Right hindlimb (tissue), 1 donor: ENCODE measurements around the gene ACOT8.
"Not testable (repeated sequence)": the region's sequence is repeated elsewhere in the genome, so short reads cannot be mapped to it uniquely, and the experiment has no call there.

Experiments
- DNase-seq: peaks from one replicate; pipeline ENCODE4 v3.0.0-alpha.2; 2018

The ACOT8 gene

DNA sequence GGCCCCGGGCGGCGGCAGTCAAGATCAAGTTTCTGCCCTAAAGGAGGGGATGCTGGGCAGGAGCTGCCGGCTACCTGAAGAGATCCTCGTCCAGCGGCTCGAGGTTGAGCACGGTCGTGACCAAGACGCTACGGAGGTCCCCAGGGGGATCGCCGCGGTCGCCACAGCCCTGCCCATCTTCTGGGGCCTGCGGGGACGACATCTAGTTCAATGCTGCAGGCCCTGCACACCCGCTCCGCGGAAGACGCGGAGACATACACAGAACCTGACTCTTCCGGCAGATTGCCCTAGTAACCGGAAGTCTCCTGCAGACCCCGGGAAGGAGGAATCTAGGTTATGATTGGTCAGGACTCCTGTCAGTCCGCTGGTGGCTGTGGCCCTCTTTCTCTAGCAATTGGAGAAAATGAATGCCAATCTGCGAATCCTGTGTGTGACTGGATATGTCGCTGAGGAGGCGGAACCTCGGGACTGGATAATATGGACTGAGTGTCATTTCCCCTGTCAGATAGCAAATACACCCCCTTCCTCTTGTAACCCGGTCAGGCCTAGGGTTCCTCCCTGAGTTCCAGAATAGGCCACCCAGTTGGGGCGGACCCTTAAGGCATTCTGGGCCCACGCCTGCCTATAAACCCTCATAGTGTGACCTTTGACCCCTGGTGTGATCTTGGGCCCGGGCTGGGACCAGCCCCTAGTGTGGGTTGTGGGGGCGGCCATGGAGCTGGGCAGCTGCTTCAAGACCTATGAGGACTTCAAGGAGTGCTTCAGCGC lies at the start of gene ACOT8, which contains the start of gene ZSWIM3:
Gene ACOT8 (minus strand): TSS at position 279 of the 768 bp plus-strand sequence. CDS start 77 bp downstream, at position 202.
Gene ZSWIM3 (plus strand): TSS at position 501 of the 768 bp plus-strand sequence. CDS start 212 bp downstream, at position 713.
- DNase-seq = peak; percentile 98

DNA sequence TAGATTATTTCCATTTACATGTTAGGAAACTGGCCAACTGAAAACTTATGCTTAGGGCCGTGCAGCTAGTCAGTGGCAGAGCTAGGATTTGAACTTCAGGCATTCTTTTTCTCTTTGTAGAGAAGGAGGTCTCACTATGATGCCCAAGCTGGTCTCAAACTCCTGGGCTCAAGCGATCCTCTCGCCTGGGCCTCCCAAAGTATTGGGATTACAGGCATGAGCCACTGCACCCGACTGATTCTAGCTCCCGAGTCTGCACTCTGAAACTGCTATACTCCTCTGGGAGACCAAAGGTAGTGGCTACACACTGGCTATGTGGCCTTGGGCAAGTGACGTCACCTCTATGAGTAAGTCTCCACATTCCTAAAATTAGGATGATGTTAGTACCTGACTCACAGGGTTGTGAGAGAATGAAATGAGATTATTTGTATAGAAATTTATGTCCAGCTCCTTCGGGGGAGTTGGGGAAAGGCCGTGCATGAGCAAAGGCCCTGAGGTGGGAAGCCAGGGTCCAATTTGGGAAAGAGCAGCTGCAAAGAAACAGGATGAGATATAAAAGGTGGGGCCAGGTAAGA lies 48.4 kb upstream of the ACOT8 start:
- no peak for DNase-seq

DNA sequence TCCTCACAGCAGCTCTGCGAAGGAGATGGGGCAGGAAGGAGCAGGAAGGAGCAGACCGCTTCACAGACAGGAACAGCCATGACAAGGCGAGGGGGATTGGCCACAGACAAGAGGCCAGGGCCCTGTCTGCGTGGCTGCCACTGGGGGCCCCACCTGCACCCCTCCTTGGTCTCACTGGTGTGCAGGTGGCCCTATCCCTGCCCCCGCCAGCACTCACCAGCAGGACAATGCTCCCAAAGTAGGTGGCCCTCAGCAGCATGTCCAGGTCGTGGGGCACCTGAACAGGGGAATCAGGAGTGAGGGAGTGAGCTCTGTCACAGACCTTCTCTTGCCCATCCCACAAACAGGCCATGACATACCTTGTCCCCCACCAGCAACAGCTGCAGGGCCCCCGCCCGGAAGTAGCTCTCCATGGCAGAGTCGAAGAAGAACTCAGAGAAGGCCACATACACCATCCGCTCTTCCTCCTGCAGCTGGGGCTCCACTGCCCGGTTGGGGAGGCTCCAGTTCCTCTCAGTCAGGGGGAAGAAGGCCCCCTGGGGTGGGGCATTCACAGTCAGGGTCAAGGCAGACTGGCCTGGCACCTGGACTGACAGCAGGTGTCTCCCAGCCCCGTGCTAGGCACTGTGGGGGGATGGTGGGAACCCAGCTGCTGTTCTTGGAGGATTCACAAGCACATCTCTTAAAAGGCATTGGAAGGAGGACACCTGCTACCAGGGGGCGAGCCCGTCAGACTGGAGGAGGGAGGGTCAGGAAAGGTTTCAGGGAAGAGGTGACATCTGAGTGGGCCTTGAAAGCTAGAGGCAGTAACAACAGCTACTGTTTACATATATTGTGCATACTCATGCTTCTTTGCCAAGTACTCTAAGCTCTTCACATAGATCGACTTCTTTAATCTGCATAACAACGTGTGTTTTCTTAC lies 47.7 kb upstream of the ACOT8 start:
- no peak for DNase-seq

DNA sequence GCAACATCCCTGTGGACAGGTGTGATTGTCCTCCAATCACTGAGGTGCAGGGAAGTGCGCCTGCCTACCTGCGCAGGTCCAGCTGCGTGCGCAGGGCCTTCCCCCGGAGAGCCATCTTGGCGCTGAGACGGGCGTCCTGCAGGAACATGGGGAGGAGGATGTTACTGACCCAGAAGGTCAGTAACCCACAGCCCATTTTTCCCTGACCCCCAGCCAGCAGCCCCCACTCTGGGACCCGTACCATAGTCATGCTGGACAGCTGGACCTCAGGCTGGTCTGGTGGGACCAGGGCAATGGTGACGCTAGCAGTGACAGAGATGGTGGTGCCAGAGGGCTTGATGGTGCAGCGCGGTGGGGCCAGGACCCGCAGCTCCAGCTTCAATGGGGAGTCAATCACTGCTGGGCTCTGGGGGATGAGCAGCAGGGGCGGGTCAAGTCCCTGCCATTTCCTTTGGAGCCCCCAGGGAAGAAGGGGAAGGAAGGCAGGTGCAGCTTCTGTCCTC lies 45.1 kb upstream of the ACOT8 start:
- no peak for DNase-seq

DNA sequence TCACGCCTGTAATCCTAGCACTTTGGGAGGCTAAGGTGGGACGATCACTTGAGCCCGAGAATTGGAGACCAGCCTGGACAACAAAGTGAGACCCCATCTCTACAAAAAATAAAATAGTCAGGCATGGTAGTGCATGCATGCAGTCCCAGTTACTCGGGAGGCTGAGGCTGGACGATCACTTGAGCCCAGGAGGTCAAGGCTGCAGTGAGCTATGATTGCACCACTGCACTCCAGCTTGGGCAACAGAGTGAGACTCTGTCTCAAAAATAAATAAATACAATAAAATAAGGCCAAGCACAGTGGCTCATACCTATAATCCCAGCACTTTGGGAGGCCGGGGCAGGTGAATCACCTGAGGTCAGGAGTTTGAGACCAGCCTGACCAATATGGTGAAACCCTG lies 44.1 kb upstream of the ACOT8 start:
- DNase-seq = not testable (repeated sequence)

DNA sequence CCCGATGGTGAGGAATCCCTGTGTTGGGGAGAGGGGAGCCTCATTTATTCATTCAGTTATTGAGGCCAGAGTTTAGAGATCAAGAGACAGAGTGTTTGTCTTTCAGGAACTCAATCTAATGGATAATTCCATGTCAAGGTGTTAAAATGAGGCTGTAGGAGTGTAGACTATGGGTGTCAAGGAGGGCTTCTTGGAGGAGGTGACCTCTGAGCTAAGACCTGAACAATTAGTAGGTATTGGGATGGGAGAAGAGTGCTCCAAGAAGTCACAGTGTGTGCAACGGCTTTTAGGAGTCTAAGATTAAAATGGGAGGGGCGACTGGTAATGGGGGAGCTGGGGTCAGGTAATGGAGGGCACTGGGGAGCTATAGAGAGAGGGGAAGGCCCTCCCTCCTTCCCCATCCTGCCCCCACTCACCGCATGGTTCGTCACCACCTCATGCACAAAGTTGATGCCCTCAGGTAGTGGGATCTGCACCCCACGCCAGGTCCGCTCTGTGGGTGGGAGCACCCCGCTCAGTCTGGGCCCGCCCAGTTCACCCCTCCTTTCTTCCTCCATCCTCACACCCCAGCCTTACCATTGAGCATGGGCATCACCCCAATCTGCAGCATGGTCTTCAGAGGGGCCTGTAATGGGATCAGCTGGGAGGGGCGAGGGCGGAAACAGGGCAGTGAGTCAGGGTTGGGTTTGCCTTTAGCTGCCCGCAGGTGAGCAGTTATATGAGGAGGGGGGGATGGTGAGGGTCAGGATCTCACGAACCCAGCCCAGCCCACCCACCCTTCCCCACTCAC lies 42.0 kb upstream of the ACOT8 start:
- no peak for DNase-seq

DNA sequence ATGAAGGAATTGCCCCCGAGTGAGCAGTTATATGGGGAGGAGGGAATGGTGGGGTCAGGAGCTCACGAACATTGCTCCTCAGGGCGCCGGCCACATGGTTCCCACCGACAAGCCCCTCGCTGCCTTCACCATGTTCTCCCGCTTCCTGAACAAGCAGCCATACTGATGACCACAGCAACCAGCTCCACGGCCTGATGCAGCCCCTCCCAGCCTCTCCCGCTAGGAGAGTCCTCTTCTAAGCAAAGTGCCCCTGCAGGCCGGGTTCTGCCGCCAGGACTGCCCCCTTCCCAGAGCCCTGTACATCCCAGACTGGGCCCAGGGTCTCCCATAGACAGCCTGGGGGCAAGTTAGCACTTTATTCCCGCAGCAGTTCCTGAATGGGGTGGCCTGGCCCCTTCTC lies 41.1 kb upstream of the ACOT8 start:
- DNase-seq = no peak

DNA sequence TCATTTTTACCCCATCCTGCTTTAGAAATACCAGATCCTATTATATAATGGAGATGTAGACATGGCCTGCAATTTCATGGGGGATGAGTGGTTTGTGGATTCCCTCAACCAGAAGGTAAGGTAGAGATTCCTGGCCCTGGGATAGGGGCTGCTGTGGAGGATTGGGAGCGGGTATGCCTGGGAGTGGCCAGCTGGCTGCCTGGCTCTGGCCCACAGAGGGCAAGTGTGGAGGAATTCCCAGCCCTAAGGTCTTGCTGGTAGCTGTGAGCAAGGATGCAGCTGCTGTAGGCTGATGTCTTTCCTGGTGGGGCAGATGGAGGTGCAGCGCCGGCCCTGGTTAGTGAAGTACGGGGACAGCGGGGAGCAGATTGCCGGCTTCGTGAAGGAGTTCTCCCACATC lies 40.5 kb upstream of the ACOT8 start:
- DNase-seq = no peak

DNA sequence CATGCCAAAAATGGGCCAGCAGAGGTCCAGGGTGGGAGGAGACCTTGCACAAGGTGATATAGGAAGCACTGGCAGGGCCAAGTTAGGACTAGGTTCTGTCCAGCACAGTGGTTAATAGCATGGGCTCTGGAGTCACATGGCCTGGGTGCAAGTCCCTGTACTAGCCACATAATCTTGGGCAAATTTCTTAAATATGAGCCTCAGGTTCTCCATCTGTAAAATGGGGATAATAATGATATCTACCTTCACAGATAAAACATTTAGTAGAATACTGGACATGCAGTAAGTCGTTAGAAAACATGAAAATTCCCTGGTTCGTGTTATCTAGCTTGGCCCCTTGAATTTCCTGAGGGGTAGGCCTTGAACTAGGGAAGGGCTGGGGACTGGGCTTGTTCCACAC lies 40.1 kb upstream of the ACOT8 start:
- no peak for DNase-seq

DNA sequence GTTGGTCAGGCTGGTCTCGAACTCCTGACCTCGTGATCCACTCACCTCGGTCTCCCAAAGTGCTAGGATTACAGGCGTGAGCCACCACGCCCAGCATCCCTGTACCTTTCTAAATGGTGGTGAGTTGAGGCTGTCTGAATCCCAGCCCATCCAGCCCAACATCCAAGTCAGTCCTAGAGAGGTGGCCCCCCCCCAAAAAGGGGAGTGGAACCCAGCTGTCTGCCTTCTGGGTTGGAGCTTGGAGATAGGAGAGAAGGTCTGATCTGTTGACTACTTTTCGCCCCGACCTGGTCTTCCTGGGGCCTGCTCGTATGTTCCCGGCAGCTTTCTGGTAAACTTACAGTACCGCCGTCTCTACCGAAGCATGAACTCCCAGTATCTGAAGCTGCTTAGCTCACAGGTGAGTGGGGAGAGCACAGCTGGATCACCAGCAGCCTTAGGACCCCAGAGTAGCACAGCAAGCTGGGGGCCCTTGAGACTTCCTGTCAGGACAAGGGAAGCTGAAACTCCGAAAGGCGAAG lies 39.5 kb upstream of the ACOT8 start:
- no peak for DNase-seq

DNA sequence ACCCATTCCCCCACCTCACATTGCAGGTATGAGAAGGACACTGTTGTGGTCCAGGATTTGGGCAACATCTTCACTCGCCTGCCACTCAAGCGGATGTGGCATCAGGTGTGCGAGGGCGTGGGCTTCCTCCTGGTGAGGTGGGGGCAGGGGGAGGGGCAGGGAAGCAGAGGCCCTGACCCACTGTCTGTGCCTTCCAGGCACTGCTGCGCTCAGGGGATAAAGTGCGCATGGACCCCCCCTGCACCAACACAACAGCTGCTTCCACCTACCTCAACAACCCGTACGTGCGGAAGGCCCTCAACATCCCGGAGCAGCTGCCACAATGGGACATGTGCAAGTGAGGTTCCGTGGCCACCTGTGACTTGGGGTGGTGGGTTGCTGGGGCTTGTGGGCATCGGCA lies 37.6 kb upstream of the ACOT8 start:
- DNase-seq = no peak

DNA sequence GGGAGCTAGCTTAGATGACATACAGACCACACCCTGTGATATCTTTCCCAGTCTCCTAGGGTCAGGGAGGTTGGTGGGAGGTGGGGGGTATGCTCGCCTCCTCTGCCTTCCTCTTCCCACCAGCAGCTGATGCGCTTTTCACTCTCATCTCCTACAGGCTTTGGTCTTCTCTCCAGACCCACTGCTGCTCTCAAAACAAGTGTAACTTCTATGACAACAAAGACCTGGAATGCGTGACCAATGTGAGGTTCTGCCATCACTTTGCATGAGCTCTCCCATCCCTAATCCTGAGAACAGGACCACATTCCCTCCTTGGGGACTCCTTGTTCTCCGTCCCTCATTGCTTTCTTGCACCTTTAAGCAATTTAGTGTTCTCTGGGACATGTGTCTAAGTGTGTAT lies 36.6 kb upstream of the ACOT8 start:
- DNase-seq = no peak

DNA sequence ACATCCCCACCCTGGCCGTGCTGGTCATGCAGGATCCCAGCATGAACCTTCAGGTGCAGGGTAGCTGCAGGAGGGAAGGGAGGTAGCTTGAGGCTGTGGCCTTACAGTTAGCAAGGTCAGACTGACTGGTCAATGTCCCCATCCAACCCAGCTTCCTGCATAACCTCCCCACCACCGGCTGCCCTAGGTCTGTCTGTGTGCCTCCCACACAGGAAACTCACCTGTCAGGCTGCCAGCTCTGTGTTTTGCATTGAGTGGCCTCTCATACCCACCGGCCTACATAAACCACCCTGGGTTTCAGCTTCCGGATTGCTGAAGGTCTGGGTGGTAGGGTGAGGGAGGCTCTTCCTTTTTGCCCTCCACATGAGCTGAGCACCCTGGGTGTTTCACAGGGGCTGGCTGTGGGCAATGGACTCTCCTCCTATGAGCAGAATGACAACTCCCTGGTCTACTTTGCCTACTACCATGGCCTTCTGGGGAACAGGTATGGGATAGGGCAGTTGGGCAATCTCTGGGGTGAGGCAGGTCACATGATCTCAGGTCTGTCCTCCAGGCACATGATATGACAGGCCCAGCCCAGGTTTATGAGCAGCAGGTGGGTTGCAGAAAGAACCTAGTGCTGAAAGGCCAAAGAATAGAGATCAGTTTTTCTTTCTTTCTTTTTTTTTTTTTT lies 35.8 kb upstream of the ACOT8 start:
- DNase-seq = no peak

DNA sequence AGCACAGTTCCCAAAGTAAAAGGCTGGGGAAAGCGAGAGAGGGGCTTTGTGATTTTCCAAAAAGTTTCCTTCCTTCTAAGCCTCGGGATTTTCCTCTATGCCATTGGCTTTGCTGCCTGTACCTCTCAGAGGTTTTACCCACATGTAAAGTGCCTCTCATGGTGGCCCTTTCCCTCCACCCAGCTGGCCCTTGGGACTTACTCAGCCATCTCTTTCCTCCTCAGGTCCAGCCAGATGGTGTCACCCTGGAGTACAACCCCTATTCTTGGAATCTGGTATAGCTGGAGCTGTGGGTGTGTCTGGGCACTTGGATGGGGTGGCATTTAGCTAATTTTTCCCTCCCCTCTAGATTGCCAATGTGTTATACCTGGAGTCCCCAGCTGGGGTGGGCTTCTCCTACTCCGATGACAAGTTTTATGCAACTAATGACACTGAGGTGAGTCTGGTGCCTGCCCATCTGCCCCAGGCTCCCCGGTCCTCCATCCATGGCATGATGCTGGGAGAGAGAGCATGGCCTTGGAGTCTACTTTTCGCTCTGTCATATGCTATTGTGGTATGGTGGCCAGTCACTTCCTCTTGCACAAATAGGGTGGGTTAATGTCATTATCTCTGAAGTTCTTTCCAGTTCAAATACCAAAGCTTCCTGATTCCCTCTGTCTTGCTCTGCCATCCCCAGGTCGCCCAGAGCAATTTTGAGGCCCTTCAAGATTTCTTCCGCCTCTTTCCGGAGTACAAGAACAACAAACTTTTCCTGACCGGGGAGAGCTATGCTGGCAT lies 35.0 kb upstream of the ACOT8 start:
- no peak for DNase-seq

DNA sequence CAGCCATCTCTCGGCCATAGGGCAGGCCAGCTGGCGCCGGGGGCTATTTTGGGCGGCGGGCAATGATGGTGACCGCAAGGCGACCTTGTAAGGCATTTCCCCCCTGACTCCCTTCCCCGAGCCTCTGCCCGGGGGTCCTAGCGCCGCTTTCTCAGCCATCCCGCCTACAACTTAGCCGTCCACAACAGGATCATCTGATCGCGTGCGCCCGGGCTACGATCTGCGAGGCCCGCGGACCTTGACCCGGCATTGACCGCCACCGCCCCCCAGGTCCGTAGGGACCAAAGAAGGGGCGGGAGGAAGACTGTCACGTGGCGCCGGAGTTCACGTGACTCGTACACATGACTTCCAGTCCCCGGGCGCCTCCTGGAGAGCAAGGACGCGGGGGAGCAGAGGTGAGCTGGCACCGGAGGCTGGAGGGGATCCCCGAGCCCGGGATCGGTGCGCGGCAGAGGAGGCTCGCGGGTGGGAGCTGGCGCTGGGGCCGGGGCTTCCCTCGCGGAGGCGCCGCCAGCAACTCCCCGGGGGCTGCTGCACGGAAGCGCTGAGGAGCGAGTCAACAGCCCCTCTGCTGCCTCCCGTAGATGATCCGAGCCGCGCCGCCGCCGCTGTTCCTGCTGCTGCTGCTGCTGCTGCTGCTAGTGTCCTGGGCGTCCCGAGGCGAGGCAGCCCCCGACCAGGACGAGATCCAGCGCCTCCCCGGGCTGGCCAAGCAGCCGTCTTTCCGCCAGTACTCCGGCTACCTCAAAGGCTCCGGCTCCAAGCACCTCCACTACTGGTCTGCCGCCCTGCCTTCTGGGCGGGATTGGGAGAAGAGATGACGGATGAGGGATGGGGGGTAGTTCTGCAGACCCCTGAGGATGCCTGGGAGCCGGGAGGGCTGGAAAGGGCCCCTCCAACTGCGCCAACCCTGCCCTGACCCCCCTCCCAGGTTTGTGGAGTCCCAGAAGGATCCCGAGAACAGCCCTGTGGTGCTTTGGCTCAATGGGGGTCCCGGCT lies 34.1 kb upstream of the ACOT8 start, which contains the start of the genes CTSA and NEURL2:
Gene CTSA (plus strand): TSS at position 351 of the 999 bp plus-strand sequence. CDS start 234 bp downstream, at position 585.
Gene NEURL2 (minus strand): TSS at position 224 of the 999 bp plus-strand sequence. CDS start 217 bp downstream, at position 7.
- peak; percentile 94 for DNase-seq

DNA sequence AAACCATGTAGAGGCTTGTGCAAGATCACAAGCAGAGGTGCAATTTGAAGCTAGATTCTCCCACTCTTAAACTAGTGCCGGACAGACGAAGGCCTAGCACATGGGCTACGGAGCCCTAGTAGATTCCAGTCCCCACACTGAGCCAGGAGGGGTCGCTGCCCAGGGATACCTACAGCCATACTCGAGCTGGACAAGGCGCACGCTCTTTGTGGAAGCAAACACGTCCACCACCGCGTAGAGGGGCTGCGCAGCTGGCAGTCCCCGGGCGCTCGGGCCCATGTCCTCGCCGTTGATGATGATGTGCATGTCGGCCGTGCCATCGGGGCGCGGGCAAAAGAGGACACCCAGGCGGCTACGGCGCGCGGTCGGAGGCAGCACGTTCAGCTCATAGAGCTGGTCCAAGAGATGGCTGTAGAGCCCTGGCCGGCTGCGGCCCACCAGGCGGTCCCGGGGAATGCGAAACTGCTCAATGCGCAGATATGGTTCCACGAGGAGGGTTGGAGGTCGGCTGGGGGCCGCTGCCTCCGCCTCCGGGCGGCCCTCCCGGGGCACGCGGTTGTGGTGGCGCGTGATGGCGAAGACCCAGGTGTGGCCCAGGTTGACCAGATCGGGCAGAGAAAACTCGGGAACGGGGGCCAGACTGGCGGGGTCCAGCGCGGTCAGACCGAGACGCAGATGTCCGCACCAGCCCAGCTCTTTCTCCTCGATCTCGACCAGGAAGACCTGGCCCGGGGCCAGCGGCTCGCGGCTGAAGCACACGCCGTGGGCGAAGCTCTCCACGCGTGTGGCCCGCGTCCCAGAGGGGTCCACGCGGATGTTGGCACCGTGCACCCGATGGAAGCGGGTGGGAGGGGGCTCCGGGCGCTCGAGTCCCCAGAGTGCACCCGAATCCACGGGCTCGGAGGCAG lies 33.1 kb upstream of the ACOT8 start:
- peak; percentile 92 for DNase-seq

DNA sequence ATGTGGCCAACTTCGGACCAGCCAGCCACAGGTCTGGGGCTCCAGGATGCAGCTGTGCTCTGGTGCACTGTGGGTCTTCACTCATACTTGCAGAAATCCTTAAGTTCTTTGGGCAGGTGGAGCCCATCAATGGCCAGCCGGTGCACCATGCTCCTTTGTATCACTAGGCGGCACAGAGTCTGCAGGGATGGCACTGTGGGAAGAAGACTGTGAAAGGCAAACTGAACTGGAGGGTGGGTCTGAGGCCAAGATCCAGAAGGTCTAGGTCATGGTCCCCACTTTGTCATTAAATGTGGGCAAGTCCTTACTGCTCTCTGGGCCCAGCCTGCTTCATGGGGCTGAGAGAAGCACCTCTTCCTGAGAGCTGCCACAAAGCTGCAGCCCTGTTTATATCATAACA lies 31.5 kb upstream of the ACOT8 start:
- no peak for DNase-seq

DNA sequence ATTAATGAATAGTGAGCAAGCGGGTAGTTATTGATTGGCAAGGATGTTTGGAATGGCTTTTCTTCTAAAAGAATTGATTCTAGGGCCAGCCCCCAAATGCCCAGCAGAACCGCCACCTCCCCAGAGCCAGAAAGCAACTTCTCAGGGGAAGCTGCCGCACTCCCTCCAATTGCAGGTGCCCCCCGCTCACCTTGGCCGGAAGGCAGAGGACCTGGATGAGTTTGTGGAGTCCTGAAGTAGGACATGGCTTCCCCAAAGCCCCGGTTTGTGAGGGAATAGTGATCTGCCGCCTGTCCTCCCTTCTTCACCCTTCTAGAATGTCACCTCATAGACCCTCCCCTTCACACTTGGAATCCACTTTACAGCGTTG lies 30.1 kb upstream of the ACOT8 start, which contains the start of gene SPATA25:
Gene SPATA25 (minus strand): TSS at position 277 of the 370 bp plus-strand sequence. CDS start 32 bp downstream, at position 245.
- no peak for DNase-seq
